ENCODE results near the gene PARP8.
"Not testable (repeated sequence)": the region's sequence is repeated elsewhere in the genome, so short reads cannot be mapped to it uniquely, and the experiment has no call there.

The PARP8 gene

DNA sequence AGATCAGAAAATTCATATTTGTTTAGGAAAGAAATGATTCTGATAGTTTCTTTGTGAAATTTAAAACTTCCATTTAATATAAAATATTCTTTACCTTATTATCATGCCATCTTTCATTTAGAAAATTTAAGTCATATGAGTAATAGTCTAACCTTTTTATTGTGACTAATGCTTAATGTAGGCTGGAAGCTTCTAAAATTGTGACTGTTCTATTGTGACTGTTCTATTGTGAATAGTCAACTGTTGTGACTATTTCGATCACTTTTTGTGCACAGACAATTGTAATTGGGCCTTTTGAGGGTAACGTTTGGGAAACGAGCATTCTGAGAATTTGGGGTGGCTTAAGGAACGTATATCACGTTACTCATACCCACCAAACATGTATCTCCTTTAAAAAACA, 100.0 kb downstream of the PARP8 start:
- no peak for DNase-seq (ENCODE audit: low read depth)
- TF ChIP-seq, protein P1, sequence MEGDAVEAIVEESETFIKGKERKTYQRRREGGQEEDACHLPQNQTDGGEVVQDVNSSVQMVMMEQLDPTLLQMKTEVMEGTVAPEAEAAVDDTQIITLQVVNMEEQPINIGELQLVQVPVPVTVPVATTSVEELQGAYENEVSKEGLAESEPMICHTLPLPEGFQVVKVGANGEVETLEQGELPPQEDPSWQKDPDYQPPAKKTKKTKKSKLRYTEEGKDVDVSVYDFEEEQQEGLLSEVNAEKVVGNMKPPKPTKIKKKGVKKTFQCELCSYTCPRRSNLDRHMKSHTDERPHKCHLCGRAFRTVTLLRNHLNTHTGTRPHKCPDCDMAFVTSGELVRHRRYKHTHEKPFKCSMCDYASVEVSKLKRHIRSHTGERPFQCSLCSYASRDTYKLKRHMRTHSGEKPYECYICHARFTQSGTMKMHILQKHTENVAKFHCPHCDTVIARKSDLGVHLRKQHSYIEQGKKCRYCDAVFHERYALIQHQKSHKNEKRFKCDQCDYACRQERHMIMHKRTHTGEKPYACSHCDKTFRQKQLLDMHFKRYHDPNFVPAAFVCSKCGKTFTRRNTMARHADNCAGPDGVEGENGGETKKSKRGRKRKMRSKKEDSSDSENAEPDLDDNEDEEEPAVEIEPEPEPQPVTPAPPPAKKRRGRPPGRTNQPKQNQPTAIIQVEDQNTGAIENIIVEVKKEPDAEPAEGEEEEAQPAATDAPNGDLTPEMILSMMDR (IDR thresholded peaks at IDR 0.05; ENCODE audit: control insufficient read depth, extremely low read depth, insufficient read depth) = no peak
- no peak overlapping the region for H3K4me3 ChIP-seq (ENCODE audit: low read depth, low read length)

DNA sequence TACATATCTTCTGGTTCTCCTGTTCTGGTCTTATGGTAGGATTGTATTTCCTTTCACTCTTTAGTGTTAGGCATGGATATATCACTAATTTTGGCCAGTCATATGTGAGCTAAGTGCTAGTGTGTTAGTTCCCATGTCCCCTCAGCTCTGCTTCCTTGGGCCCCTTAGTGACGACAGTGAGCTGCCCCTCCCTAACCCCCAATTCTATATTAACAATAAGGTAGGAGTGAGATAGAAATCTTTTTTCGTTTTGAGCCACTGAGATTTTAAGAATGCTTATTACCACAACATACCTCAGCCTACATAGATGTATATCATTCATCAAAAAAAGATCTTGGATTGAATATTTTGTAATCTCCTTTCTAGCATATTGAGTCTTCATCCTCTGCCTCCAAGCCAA, 100.5 kb downstream of the PARP8 start:
- TF ChIP-seq, protein P1 (IDR thresholded peaks at IDR 0.05; ENCODE audit: control insufficient read depth, extremely low read depth, insufficient read depth) = no peak
- no peak overlapping the region for H3K4me3 ChIP-seq (ENCODE audit: low read depth, low read length)
- no peak for DNase-seq (ENCODE audit: low read depth)

DNA sequence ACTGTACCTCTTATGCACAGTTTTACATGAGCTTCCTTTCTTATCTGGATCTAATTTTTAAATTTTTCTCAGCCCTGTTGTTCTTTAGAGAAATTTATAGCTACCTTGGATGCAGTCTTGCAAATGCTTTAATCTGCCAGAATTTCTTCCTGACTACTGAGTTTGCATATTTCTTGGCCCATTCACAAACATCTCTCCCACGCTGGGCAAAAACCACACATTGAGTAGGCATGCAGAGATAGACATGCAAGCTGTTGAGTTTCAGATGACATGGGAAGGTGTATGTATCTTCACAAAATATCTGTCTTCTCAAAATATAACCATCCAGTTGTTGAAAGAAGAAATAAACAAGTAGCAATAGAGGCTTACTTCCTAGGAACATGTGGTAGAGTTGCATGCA, 101.2 kb downstream of the PARP8 start:
- H3K4me3 ChIP-seq (ENCODE audit: low read depth, low read length) = no peak overlapping the region
- TF ChIP-seq, protein P1 (IDR thresholded peaks at IDR 0.05; ENCODE audit: control insufficient read depth, extremely low read depth, insufficient read depth) = no peak
- no peak for DNase-seq (ENCODE audit: low read depth)

DNA sequence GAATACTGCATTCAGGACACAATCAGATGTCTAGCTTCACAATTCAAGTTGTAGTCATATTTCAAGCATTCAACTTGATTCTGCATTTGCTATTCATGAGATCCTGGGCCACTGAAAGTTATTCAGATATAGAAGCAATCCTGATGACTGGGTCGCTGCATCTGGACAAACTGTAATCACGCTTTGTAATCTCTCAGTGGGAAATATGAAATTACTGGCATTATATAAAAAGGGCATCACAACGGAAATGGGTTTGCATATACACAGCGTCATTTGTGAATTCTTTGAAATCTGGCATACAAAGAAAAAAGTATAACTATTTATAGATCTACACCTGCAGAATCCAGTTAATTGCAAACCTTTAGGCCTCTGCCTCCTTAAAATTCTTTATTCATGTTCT, 102.2 kb downstream of the PARP8 start:
- TF ChIP-seq, protein P1 (IDR thresholded peaks at IDR 0.05; ENCODE audit: control insufficient read depth, extremely low read depth, insufficient read depth) = no peak
- H3K4me3 ChIP-seq (ENCODE audit: low read depth, low read length) = no peak overlapping the region
- no peak for DNase-seq (ENCODE audit: low read depth)

DNA sequence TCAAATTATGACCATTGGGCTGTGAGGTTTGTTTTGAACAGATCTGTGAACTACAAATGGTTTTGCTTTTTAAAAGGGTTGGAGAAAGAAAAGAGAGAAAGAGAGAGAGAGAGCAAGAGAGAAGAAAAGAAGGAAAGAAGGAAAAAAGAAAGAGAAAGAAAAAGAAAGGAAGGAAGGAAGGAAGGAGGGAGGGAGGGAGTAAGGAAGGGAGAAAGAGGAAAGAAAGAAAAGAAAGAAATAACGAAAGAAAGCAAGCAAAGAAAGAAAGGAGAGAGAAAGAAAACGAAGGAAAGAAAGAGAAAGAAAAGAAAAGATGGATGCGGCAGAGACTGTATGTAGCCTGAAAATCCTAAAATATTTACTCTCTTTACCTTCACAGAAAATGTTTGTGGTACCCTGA, 104.0 kb downstream of the PARP8 start:
- no peak for DNase-seq (ENCODE audit: low read depth)
- TF ChIP-seq, protein P1 (IDR thresholded peaks at IDR 0.05; ENCODE audit: control insufficient read depth, extremely low read depth, insufficient read depth) = no peak
- H3K4me3 ChIP-seq (ENCODE audit: low read depth, low read length) = no peak overlapping the region

DNA sequence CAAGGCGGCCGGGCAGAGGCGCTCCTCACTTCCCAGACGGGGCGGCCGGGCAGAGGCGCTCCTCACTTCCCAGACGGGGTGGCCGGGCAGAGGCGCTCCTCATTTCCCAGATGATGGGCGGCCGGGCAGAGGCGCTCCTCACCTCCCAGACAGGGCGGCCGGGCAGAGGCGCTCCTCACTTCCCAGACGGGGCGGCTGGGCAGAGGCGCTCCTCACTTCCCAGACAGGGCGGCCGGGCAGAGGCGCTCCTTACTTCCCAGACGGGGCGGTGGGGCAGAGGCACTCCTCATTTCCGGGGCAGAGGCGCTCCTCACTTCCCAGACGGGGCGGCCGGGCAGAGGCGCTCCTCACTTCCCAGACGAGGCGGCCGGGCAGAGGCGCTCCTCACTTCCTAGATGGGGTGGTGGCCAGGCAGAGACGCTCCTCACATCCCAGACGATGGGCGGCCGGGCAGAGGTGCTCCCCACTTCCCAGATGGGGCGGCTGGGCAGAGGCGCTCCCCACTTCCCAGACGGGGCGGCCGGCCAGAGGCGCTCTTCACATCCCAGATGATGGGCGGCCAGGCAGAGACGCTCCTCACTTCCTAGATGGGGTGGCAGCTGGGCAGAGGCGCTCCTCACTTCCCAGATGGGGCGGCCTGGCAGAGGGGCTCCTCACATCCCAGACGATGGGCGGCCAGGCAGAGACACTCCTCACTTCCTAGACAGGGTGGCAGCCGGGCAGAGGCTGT, 108.2 kb downstream of the PARP8 start:
- not testable (repeated sequence) for DNase-seq (ENCODE audit: low read depth); H3K4me3 ChIP-seq (ENCODE audit: low read depth, low read length)

DNA sequence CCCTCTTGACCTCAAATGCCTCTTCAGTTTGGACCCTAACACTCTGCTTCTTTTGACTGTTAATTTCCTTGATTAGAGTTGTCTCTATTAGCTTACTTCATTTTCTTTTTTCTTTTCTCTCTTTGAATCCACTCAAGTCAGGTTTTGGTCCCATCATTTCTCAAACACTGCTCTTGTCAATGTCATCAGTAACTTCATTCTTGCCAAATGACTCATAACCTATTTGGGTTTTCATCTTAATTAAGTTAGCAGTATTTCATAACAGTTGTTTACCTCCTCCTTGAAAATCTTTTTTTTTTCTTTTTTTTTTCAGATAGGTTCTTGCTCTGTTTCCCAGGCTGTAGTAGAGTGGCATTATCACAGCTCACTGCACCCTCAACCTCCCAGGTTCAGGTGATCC, 119.6 kb downstream of the PARP8 start:
- DNase-seq (ENCODE audit: low read depth) = no peak
- TF ChIP-seq, protein P1 (IDR thresholded peaks at IDR 0.05; ENCODE audit: control insufficient read depth, extremely low read depth, insufficient read depth) = no peak
- H3K4me3 ChIP-seq (ENCODE audit: low read depth, low read length) = no peak overlapping the region

All from LNCaP clone FGC (cell line).